Measurements from ENCODE around the gene LRRK1. TPM values are rescaled to one million over a fixed set of nuclear protein-coding genes. Genes with fewer than 3 reads are reported as not detected.

Gene LRRK1
- total and polyA plus RNA-seq, 2 donors (not counting 1 experiment from before 2014, with no cell fraction given) = 19.8 to 53.0 TPM

- Histone ChIP-seq H4K20me1 (ENCODE audit: control insufficient read depth, insufficient read depth, low read length, poor library complexity, severe bottlenecking) (no peaks in the 10 kb centered on the region), H3K9ac (ENCODE audit: low read length) (no peak overlapping the region), H3K4me1 (ENCODE audit: control insufficient read depth in 2 of 2, insufficient read depth in 2 of 2, low read length in 2 of 2) (peaks cover 0 to 14% of the 10 kb centered on the region in 2 donors), H3K79me2 (ENCODE audit: control insufficient read depth, insufficient read depth, low read length) (peaks cover 10% of the 10 kb centered on the region), H3K36me3 (replicated peaks in 1 of 2; ENCODE audit: control extremely low read depth in 1 of 2, control insufficient read depth in 1 of 2, extremely low read depth in 1 of 2, insufficient read depth in 2 of 2, low read length in 1 of 2) (no peaks in the 10 kb centered on the region), H3K9me3 (ENCODE audit: control extremely low read depth in 1 of 3, control insufficient read depth in 2 of 3, insufficient read depth in 1 of 3, low read length in 2 of 3) (peaks cover 0 to 1% (median 0%) of the 10 kb centered on the region in 3 donors), H3K4me3 (ENCODE audit: control extremely low read depth in 1 of 5, extremely low read depth in 1 of 5, insufficient read depth in 1 of 5, low read depth in 2 of 5, low read length in 4 of 5) (no peak overlapping the region), H3K27me3 (replicated peaks in 1 of 4; ENCODE audit: control extremely low read depth in 1 of 4, control insufficient read depth in 3 of 4, insufficient read depth in 4 of 4, low read length in 3 of 4) (no peaks in the 10 kb centered on the region), H3K4me2 (replicated peaks; ENCODE audit: low read depth, low read length, poor library complexity, severe bottlenecking) (no peak overlapping the region), H3K27ac (ENCODE audit: low read length in 2 of 2) (no peak overlapping the region), H2AFZ (ENCODE audit: insufficient read depth, low read depth, low read length, poor library complexity, severe bottlenecking) (no peak overlapping the region)
- ChIA-PET POLR2A (no interaction called here), CTCF (interaction anchor here (0.6 to 14.9 kb wide), 3 partner anchors 23 to 1652 kb away, joined by 4 to 807 read pairs (median 4); no protein-coding TSS in a partner anchor)
- intact Hi-C loops (cut with micrococcal nuclease) = loop anchor here (5.0 to 10.0 kb wide), 2 partner anchors 570 to 737 kb away; partner anchors contain the start of genes ADAMTS17 and TM2D3
- H3K27me3 Mint-ChIP-seq = peaks cover 8% of the 10 kb centered on the region
- TF ChIP-seq, protein P1, sequence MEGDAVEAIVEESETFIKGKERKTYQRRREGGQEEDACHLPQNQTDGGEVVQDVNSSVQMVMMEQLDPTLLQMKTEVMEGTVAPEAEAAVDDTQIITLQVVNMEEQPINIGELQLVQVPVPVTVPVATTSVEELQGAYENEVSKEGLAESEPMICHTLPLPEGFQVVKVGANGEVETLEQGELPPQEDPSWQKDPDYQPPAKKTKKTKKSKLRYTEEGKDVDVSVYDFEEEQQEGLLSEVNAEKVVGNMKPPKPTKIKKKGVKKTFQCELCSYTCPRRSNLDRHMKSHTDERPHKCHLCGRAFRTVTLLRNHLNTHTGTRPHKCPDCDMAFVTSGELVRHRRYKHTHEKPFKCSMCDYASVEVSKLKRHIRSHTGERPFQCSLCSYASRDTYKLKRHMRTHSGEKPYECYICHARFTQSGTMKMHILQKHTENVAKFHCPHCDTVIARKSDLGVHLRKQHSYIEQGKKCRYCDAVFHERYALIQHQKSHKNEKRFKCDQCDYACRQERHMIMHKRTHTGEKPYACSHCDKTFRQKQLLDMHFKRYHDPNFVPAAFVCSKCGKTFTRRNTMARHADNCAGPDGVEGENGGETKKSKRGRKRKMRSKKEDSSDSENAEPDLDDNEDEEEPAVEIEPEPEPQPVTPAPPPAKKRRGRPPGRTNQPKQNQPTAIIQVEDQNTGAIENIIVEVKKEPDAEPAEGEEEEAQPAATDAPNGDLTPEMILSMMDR (IDR thresholded peaks at IDR 0.05) = no peak
- no peak for TF ChIP-seq EZH2 (IDR thresholded peaks at IDR 0.05; ENCODE audit: borderline replicate concordance, insufficient read depth, low read depth, low read length, poor library complexity, severe bottlenecking)
- peaks cover 2% of the 10 kb centered on the region for H3K9me3 Mint-ChIP-seq (ENCODE audit: insufficient read depth)
- H3K4me3 Mint-ChIP-seq = no peak overlapping the region
- H3K27ac Mint-ChIP-seq = no peak overlapping the region
- peaks cover 7% of the 10 kb centered on the region for H3K4me1 Mint-ChIP-seq
- 96% methylated on average over 5 of the region's 6 CpGs for WGBS (ENCODE audit: insufficient coverage)
- no peak for ATAC-seq (ENCODE audit: low read depth)
- DNase-seq = no peak
Measured at GRCh38 chr15:100914876-100915275, 4.3 kb upstream of the LRRK1 start.

DNA sequence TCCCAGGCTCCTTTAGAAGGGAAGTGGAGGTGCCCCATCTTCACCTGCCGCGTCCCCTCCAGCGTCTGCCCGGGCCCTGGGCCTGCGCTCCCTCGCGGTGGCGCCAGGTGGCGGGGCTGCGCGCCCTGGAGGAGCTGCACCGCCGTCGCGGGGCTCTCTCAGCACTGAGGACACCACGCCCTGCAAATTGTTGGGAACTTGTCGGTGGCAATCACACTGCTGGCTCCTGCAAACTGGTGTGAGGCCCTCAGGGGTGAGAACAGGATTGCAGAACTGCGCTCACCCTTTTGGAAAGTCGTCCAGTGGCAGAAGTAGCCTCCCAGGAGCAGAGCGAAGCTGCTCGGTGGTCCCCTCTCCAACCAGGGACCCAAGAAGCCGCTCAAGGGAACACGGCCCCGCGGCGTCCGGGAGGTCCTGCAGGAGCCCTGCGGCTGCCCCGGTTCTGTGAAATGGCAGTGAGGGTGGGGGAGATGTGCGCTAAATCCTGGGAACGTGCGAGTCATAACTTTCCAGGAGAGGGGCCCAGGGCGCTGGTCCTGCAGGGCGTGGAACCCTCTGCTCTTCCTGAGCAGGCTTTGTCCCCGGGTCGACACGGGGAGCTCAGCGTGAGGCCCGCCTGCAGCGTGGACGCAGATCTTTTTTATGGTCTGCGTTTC, 995 bp upstream of the LRRK1 start:
- no peak overlapping the region for H3K27ac ChIP-seq (ENCODE audit: low read length in 2 of 2)
- WGBS (ENCODE audit: insufficient coverage) = 1% methylated on average over 42 of the region's 42 CpGs
- intact Hi-C loops (cut with micrococcal nuclease) = loop anchor here (1.0 to 10.0 kb wide), 8 partner anchors 17 to 734 kb away; partner anchors contain the start of genes ADAMTS17, ASB7, CHSY1 and LINS1
- no peaks in the 10 kb centered on the region for H3K36me3 ChIP-seq (replicated peaks in 1 of 2; ENCODE audit: control extremely low read depth in 1 of 2, control insufficient read depth in 1 of 2, extremely low read depth in 1 of 2, insufficient read depth in 2 of 2, low read length in 1 of 2)
- ChIA-PET POLR2A (interaction anchor here (0.7 to 4.0 kb wide), 5 partner anchors 23 to 360 kb away, joined by 3 to 31 read pairs (median 6); partner anchors contain the start of gene CHSY1), CTCF (interaction anchor here (0.8 to 14.9 kb wide), 44 partner anchors 10 to 382 kb away, joined by 3 to 807 read pairs (median 5); partner anchors contain the start of genes ASB7 and LINS1)
- peak overlapping the region; percentile 85 for H3K9ac ChIP-seq (ENCODE audit: low read length)
- Mint-ChIP-seq H3K27me3 (peaks cover 2% of the 10 kb centered on the region), H3K4me1 (peaks cover 39% of the 10 kb centered on the region), H3K27ac (peak overlapping the region; percentile 87), H3K9me3 (ENCODE audit: insufficient read depth) (peaks cover 2% of the 10 kb centered on the region), H3K4me3 (peak overlapping the region; percentile 86)
- no peaks in the 10 kb centered on the region for H3K27me3 ChIP-seq (replicated peaks in 1 of 4; ENCODE audit: control extremely low read depth in 1 of 4, control insufficient read depth in 3 of 4, insufficient read depth in 4 of 4, low read length in 3 of 4)
- H4K20me1 ChIP-seq (ENCODE audit: control insufficient read depth, insufficient read depth, low read length, poor library complexity, severe bottlenecking) = peaks cover 12% of the 10 kb centered on the region
- peak overlapping the region; percentile 89 for H2AFZ ChIP-seq (ENCODE audit: insufficient read depth, low read depth, low read length, poor library complexity, severe bottlenecking)
- H3K4me1 ChIP-seq (ENCODE audit: control insufficient read depth in 2 of 2, insufficient read depth in 2 of 2, low read length in 2 of 2) = peaks cover 30 to 45% of the 10 kb centered on the region in 2 donors
- peaks cover 21% of the 10 kb centered on the region for H3K79me2 ChIP-seq (ENCODE audit: control insufficient read depth, insufficient read depth, low read length)
- TF ChIP-seq EZH2 (IDR thresholded peaks at IDR 0.05; ENCODE audit: borderline replicate concordance, insufficient read depth, low read depth, low read length, poor library complexity, severe bottlenecking) = no peak
- TF ChIP-seq, protein P1 (IDR thresholded peaks at IDR 0.05) = peak; percentile 96
- peak; percentile 72 for ATAC-seq (ENCODE audit: low read depth)
- DNase-seq = peak; percentile 84
- H3K4me2 ChIP-seq (replicated peaks; ENCODE audit: low read depth, low read length, poor library complexity, severe bottlenecking) = peak overlapping the region; percentile 78
- peak overlapping the region; percentile 71 to 89 (median 87) for H3K4me3 ChIP-seq (ENCODE audit: control extremely low read depth in 1 of 5, extremely low read depth in 1 of 5, insufficient read depth in 1 of 5, low read depth in 2 of 5, low read length in 4 of 5)
- H3K9me3 ChIP-seq (ENCODE audit: control extremely low read depth in 1 of 3, control insufficient read depth in 2 of 3, insufficient read depth in 1 of 3, low read length in 2 of 3) = peaks cover 0 to 1% (median 0%) of the 10 kb centered on the region in 3 donors
